ENCODE results near the gene CMBL. TPM values are rescaled to one million over a fixed set of nuclear protein-coding genes. Genes with fewer than 3 reads are reported as not detected.
"Not testable (repeated sequence)": the region's sequence is repeated elsewhere in the genome, so short reads cannot be mapped to it uniquely, and the experiment has no call there.

The CMBL gene
- total RNA-seq, 1 donor from 2014 or later: 46.2 TPM

- DNase-seq (ENCODE audit: missing footprints): no peak
- intact Hi-C loops (cut with DNase I): no loop called here
- no peak for ATAC-seq
These were observed 59.1 kb downstream of the CMBL start for GRCh38 chr5:10248378-10249260.

- DNase-seq (ENCODE audit: missing footprints); intact Hi-C loops (cut with DNase I); ATAC-seq: not testable (repeated sequence)
These were observed 60.5 kb downstream of the CMBL start for GRCh38 chr5:10247217-10247616.

GRCh38 chr5:10246761-10247160 lies 60.9 kb downstream of the CMBL start:
- DNase-seq (ENCODE audit: missing footprints) (no peak), ATAC-seq (no peak)
- intact Hi-C loops (cut with DNase I): no loop called here

- no peak for ATAC-seq
- DNase-seq (ENCODE audit: missing footprints): no peak
- intact Hi-C loops (cut with DNase I): no loop called here
These were observed 63.3 kb downstream of the CMBL start for GRCh38 chr5:10244342-10244944.

GRCh38 chr5:10243660-10244240 lies 64.0 kb downstream of the CMBL start:
- ATAC-seq (no peak), DNase-seq (ENCODE audit: missing footprints) (no peak)
- intact Hi-C loops (cut with DNase I): no loop called here

GRCh38 chr5:10235350-10235749 lies 72.4 kb downstream of the CMBL start:
- intact Hi-C loops (cut with DNase I): no loop called here
- no peak for ATAC-seq
- no peak for DNase-seq (ENCODE audit: missing footprints)

GRCh38 chr5:10233505-10233904 lies 74.2 kb downstream of the CMBL start:
- intact Hi-C loops (cut with DNase I): no loop called here
- DNase-seq (ENCODE audit: missing footprints) (no peak), ATAC-seq (no peak)

GRCh38 chr5:10233011-10233410 lies 74.7 kb downstream of the CMBL start:
- DNase-seq (ENCODE audit: missing footprints) (no peak), ATAC-seq (no peak)
- intact Hi-C loops (cut with DNase I): no loop called here

GRCh38 chr5:10232386-10232785 lies 75.3 kb downstream of the CMBL start:
- intact Hi-C loops (cut with DNase I): no loop called here
- DNase-seq (ENCODE audit: missing footprints) (no peak), ATAC-seq (no peak)

GRCh38 chr5:10229306-10230048 lies 78.2 kb downstream of the CMBL start:
- no peak for DNase-seq (ENCODE audit: missing footprints)
- intact Hi-C loops (cut with DNase I): no loop called here
- ATAC-seq: no peak

GRCh38 chr5:10228288-10228687 lies 79.4 kb downstream of the CMBL start:
- no peak for ATAC-seq
- intact Hi-C loops (cut with DNase I): no loop called here

More at GRCh38 chr5:10228288-10228687, 79.4 kb downstream of the CMBL start:
- DNase-seq (ENCODE audit: missing footprints): no peak

Other genes with a start within 250 kb of the CMBL start
- gene ATPSCKMT, start 58.0 kb downstream of the CMBL start, total RNA-seq: 16.4 TPM
- 104 TPM for gene CCT5, start 57.6 kb downstream of the CMBL start, total RNA-seq
- gene MARCHF6, start 45.8 kb upstream of the CMBL start, total RNA-seq: 161 TPM
- not detected for gene ROPN1L, start 134.0 kb upstream of the CMBL start, total RNA-seq

All from Right ventricle myocardium inferior (tissue), 1 donor.